ENCODE results near the gene TPRG1.

DNA sequence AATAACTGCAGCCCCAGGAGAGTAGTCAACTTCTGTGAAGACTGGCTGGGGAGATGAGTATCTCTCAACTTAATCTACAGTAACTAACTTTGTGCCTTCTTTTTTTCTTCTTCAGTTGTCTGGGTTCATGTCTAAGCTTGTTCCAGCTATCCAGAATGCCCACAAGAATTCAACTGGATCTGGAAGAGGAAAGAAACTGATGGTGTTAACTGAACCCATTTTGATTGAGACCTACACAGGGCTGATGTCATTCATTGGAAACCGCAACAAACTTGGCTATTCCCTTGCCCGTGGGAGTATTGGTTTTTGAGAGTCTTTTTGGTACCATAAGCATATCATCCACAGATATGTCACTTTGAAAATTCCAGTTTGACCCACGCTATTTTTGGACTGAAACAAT is 148.7 kb downstream of the TPRG1 start:
- TF ChIP-seq POLR2A (IDR thresholded peaks at IDR 0.05; ENCODE audit: low read length) = no peak
- TF ChIP-seq GATA1 (IDR thresholded peaks at IDR 0.05; ENCODE audit: low read depth, low read length) = no peak

All from erythroblast (primary cell).